Testis (tissue), 2 donors: ENCODE measurements around the gene ARSG.

Experiments
- POLR2A ChIP-seq: fragments of 450-650 bp; IDR thresholded peaks from one replicate; pipeline ENCODE4 v1.6.1; 2017; ENCODE audit warnings: antibody characterized with exemption, mild to moderate bottlenecking, moderate library complexity
- TF ChIP-seq, protein P1 (sequence below), 3 experiments: fragments of 450-650 bp in 2 of 3; fragments of 200-600 bp in 1 of 3; sonication (generic) in 1 of 3; IDR thresholded peaks; one replicate each; pipeline ENCODE4 v1.5.1; 2016 to 2019; ENCODE audit warnings: antibody characterized with exemption in 3 of 3, mild to moderate bottlenecking in 2 of 3, moderate library complexity in 1 of 3

- TF ChIP-seq, protein P1, sequence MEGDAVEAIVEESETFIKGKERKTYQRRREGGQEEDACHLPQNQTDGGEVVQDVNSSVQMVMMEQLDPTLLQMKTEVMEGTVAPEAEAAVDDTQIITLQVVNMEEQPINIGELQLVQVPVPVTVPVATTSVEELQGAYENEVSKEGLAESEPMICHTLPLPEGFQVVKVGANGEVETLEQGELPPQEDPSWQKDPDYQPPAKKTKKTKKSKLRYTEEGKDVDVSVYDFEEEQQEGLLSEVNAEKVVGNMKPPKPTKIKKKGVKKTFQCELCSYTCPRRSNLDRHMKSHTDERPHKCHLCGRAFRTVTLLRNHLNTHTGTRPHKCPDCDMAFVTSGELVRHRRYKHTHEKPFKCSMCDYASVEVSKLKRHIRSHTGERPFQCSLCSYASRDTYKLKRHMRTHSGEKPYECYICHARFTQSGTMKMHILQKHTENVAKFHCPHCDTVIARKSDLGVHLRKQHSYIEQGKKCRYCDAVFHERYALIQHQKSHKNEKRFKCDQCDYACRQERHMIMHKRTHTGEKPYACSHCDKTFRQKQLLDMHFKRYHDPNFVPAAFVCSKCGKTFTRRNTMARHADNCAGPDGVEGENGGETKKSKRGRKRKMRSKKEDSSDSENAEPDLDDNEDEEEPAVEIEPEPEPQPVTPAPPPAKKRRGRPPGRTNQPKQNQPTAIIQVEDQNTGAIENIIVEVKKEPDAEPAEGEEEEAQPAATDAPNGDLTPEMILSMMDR (IDR thresholded peaks at IDR 0.05) = no peak
- no peak for TF ChIP-seq POLR2A
Measured at GRCh38 chr17:68248199-68248825, 43.0 kb upstream of the ARSG start.
